ENCODE measurements around the gene SRPX.

The SRPX gene

DNA sequence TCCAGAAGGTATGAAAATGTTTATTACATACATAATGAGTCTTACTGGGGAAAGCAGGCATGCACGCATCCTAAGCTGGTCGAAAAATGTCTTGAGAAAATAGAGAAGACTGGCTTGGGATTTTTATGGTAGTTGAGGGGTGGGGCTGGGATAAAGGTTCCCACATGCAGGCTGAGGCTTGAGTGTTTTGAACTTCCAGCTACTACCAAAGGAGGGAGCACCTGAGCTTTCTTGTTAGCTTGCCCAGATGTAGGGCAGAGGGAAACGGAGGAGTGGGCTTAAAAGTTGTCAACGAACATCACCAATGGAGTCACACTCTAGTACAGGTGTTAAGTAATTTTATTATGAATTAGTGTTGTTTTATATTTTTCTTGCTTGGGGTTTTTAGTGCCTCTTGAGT lies 39.6 kb upstream of the SRPX start:
- no peak overlapping the region for H2AFZ ChIP-seq (ENCODE audit: low read length)
- H3K9me2 ChIP-seq (ENCODE audit: low read depth, low read length): no peaks in the 10 kb centered on the region
- no peak overlapping the region for H3K4me3 ChIP-seq (ENCODE audit: low read depth, low read length, poor library complexity, severe bottlenecking)
- H3K79me2 ChIP-seq (ENCODE audit: insufficient read depth, low read length): no peaks in the 10 kb centered on the region
- no peaks in the 10 kb centered on the region for H4K20me1 ChIP-seq (ENCODE audit: insufficient read depth, low read length)
- no peaks in the 10 kb centered on the region for H3K4me1 ChIP-seq (ENCODE audit: insufficient read depth, low read length, severe bottlenecking)
- no peaks in the 10 kb centered on the region for H3F3A ChIP-seq (ENCODE audit: insufficient read depth, low read length)
- H3K4me2 ChIP-seq (ENCODE audit: low read length): no peak overlapping the region
- H3K27me3 ChIP-seq (ENCODE audit: insufficient read depth, low read length): no peaks in the 10 kb centered on the region
- H3K27ac ChIP-seq (ENCODE audit: low read depth, low read length, poor library complexity, severe bottlenecking): no peak overlapping the region
- H3K36me3 ChIP-seq (ENCODE audit: insufficient read depth, low read length): no peaks in the 10 kb centered on the region
- H3K9ac ChIP-seq (ENCODE audit: low read length): no peak overlapping the region
- TF ChIP-seq EZH2 (IDR thresholded peaks at IDR 0.05; ENCODE audit: borderline replicate concordance, low read length): no peak
- TF ChIP-seq, protein P1, sequence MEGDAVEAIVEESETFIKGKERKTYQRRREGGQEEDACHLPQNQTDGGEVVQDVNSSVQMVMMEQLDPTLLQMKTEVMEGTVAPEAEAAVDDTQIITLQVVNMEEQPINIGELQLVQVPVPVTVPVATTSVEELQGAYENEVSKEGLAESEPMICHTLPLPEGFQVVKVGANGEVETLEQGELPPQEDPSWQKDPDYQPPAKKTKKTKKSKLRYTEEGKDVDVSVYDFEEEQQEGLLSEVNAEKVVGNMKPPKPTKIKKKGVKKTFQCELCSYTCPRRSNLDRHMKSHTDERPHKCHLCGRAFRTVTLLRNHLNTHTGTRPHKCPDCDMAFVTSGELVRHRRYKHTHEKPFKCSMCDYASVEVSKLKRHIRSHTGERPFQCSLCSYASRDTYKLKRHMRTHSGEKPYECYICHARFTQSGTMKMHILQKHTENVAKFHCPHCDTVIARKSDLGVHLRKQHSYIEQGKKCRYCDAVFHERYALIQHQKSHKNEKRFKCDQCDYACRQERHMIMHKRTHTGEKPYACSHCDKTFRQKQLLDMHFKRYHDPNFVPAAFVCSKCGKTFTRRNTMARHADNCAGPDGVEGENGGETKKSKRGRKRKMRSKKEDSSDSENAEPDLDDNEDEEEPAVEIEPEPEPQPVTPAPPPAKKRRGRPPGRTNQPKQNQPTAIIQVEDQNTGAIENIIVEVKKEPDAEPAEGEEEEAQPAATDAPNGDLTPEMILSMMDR (IDR thresholded peaks at IDR 0.05; ENCODE audit: low read length): peak; percentile 42; the same call in 1 of the 2 replicates
- no peaks in the 10 kb centered on the region for H3K9me3 ChIP-seq (ENCODE audit: low read length)

DNA sequence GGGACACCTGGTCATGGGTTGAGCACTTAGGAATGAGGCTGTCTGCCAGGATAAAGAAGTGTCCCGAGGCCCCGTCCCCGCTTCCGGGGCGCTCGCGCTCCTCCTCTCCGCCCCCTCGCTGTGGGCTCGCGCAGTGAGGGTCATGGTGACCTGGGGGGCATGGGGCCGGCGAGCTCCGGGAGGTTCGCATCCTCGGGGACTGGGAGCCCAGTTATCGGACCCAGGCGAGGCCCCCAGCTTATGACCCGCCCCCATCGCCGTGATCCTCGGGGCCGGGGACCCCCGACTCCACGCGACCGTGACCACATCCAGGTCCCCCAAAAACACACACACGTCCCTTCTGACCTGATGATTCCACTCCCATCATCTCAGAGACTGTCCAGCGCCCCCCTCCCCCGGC lies 35.3 kb upstream of the SRPX start:
- Histone ChIP-seq H3F3A (ENCODE audit: insufficient read depth, low read length) (no peaks in the 10 kb centered on the region), H3K4me2 (ENCODE audit: low read length) (no peak overlapping the region), H3K9me2 (ENCODE audit: low read depth, low read length) (no peaks in the 10 kb centered on the region), H3K4me3 (ENCODE audit: low read depth, low read length, poor library complexity, severe bottlenecking) (no peak overlapping the region), H4K20me1 (ENCODE audit: insufficient read depth, low read length) (no peaks in the 10 kb centered on the region), H3K4me1 (ENCODE audit: insufficient read depth, low read length, severe bottlenecking) (no peaks in the 10 kb centered on the region), H3K9me3 (ENCODE audit: low read length) (no peaks in the 10 kb centered on the region), H3K27ac (ENCODE audit: low read depth, low read length, poor library complexity, severe bottlenecking) (no peak overlapping the region), H3K9ac (ENCODE audit: low read length) (no peak overlapping the region), H3K27me3 (ENCODE audit: insufficient read depth, low read length) (no peaks in the 10 kb centered on the region), H3K79me2 (ENCODE audit: insufficient read depth, low read length) (no peaks in the 10 kb centered on the region), H2AFZ (ENCODE audit: low read length) (no peak overlapping the region), H3K36me3 (ENCODE audit: insufficient read depth, low read length) (no peaks in the 10 kb centered on the region)
- TF ChIP-seq, protein P1 (IDR thresholded peaks at IDR 0.05; ENCODE audit: low read length): no peak
- TF ChIP-seq EZH2 (IDR thresholded peaks at IDR 0.05; ENCODE audit: borderline replicate concordance, low read length): no peak

DNA sequence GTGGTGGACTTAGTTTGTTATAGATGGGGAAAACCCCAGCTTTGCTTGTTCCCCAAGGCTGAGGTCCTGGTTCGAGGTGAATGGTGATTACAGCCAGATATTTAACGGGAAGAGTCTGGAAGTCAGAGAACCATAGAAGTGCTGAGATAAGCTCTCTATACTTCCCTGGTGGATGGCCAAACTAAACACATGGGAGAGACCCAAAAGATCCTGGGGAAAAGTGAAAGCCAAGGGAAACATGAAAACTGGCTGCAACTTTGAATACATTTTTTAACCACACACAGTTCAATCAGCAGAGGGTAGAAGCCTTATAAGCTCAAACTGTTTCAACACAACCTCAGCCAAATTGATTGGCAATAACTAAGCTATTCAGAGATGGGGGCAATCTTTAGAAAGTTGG lies 29.3 kb upstream of the SRPX start:
- H4K20me1 ChIP-seq (ENCODE audit: insufficient read depth, low read length): no peaks in the 10 kb centered on the region
- H3K9me2 ChIP-seq (ENCODE audit: low read depth, low read length): no peaks in the 10 kb centered on the region
- no peaks in the 10 kb centered on the region for H3K79me2 ChIP-seq (ENCODE audit: insufficient read depth, low read length)
- no peaks in the 10 kb centered on the region for H3K9me3 ChIP-seq (ENCODE audit: low read length)
- H3K4me1 ChIP-seq (ENCODE audit: insufficient read depth, low read length, severe bottlenecking): no peaks in the 10 kb centered on the region
- H3K4me2 ChIP-seq (ENCODE audit: low read length): no peak overlapping the region
- no peak overlapping the region for H3K4me3 ChIP-seq (ENCODE audit: low read depth, low read length, poor library complexity, severe bottlenecking)
- no peak overlapping the region for H3K9ac ChIP-seq (ENCODE audit: low read length)
- no peaks in the 10 kb centered on the region for H3K36me3 ChIP-seq (ENCODE audit: insufficient read depth, low read length)
- no peak overlapping the region for H3K27ac ChIP-seq (ENCODE audit: low read depth, low read length, poor library complexity, severe bottlenecking)
- H3F3A ChIP-seq (ENCODE audit: insufficient read depth, low read length): no peaks in the 10 kb centered on the region
- H3K27me3 ChIP-seq (ENCODE audit: insufficient read depth, low read length): no peaks in the 10 kb centered on the region
- H2AFZ ChIP-seq (ENCODE audit: low read length): no peak overlapping the region
- no peak for TF ChIP-seq EZH2 (IDR thresholded peaks at IDR 0.05; ENCODE audit: borderline replicate concordance, low read length)
- TF ChIP-seq, protein P1 (IDR thresholded peaks at IDR 0.05; ENCODE audit: low read length): no peak

All from OCI-LY1 (cell line).